ENCODE results near the gene FTO.

DNA sequence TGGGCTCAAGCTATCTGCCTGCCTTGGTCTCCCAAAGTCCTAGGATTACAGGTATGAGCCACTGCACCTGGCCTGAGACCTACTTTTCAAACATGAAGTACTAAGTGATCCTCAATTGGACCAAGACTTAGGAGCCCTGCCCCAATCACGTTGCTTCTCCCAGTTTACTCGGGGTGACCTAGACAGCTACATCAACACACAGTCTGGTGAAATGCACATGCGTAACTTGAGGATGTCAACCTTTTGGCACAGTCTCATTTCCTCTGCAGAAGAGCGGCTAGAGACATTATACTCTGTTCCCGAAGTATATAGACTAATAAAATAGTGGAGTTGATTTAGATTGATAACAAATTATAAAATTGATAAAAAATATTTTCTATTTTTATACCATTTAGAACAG lies 17.1 kb downstream of the FTO start:
- no peak for TF ChIP-seq ZNF121 (CRISPR knock-in tag; IDR thresholded peaks at IDR 0.05)
- no peak for TF ChIP-seq CREM (CRISPR knock-in tag; IDR thresholded peaks at IDR 0.05)
- no peak for TF ChIP-seq JUN (CRISPR knock-in tag; IDR thresholded peaks at IDR 0.05)
- TF ChIP-seq ZNF396 (CRISPR knock-in tag; IDR thresholded peaks at IDR 0.05; ENCODE audit: borderline replicate concordance) = no peak
- no peak for TF ChIP-seq CTCF (IDR thresholded peaks at IDR 0.05)
- TF ChIP-seq SP1 (CRISPR knock-in tag; conservative IDR thresholded peaks at IDR 0.05) = no peak
- TF ChIP-seq TP53 (CRISPR knock-in tag; IDR thresholded peaks at IDR 0.05) = no peak
- TF ChIP-seq TCF7 (CRISPR knock-in tag; IDR thresholded peaks at IDR 0.05; ENCODE audit: low read depth) = no peak
- TF ChIP-seq, protein P1, sequence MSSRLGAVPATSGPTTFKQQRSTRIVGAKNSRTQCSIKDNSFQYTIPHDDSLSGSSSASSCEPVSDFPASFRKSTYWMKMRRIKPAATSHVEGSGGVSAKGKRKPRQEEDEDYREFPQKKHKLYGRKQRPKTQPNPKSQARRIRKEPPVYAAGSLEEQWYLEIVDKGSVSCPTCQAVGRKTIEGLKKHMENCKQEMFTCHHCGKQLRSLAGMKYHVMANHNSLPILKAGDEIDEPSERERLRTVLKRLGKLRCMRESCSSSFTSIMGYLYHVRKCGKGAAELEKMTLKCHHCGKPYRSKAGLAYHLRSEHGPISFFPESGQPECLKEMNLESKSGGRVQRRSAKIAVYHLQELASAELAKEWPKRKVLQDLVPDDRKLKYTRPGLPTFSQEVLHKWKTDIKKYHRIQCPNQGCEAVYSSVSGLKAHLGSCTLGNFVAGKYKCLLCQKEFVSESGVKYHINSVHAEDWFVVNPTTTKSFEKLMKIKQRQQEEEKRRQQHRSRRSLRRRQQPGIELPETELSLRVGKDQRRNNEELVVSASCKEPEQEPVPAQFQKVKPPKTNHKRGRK (CRISPR knock-in tag; IDR thresholded peaks at IDR 0.05; ENCODE audit: borderline replicate concordance) = no peak
- TF ChIP-seq ZNF671 (CRISPR knock-in tag; IDR thresholded peaks at IDR 0.05) = no peak
- TF ChIP-seq, protein P2, sequence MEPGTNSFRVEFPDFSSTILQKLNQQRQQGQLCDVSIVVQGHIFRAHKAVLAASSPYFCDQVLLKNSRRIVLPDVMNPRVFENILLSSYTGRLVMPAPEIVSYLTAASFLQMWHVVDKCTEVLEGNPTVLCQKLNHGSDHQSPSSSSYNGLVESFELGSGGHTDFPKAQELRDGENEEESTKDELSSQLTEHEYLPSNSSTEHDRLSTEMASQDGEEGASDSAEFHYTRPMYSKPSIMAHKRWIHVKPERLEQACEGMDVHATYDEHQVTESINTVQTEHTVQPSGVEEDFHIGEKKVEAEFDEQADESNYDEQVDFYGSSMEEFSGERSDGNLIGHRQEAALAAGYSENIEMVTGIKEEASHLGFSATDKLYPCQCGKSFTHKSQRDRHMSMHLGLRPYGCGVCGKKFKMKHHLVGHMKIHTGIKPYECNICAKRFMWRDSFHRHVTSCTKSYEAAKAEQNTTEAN (CRISPR knock-in tag; IDR thresholded peaks at IDR 0.05) = no peak
- TF ChIP-seq IRF2 (CRISPR knock-in tag; IDR thresholded peaks at IDR 0.05; ENCODE audit: borderline replicate concordance, low read depth) = no peak
